Right atrium auricular region (tissue), 2 donors: ENCODE measurements around the gene PLET1. TPM values are rescaled to one million over a fixed set of nuclear protein-coding genes. Genes with fewer than 3 reads are reported as not detected.

ENCODE experiments used
- DNase-seq: peaks from one replicate; pipeline ENCODE4 v3.0.0-alpha.2; 2019; ENCODE audit warnings: low spot score
- H3K27ac ChIP-seq, 2 donors: fragments of 200-600 bp; sonication (generic); 1 replicate in 1 of 2; 2 replicates in 1 of 2; pipeline ENCODE4 v1.5.1; 2016 to 2019
- H3K27me3 ChIP-seq, 2 donors: fragments of 200-600 bp; sonication (generic); one replicate each; pipeline versions ENCODE4 v1.5.1 to v1.6.0; 2017 to 2019
- H3K36me3 ChIP-seq: fragments of 200-600 bp; sonication (generic); one replicate; pipeline ENCODE4 v1.5.1; 2016
- H3K4me1 ChIP-seq, 2 donors: fragments of 200-600 bp; sonication (generic); one replicate each; pipeline versions ENCODE4 v1.5.1 to v1.6.0; 2017 to 2019
- H3K4me3 ChIP-seq, 2 donors: fragments of 200-600 bp; sonication (generic); 1 replicate in 1 of 2; 2 replicates in 1 of 2; pipeline ENCODE4 v1.5.1; 2017 to 2019; ENCODE audit warnings: mild to moderate bottlenecking in 1 of 2, moderate library complexity in 1 of 2
- H3K9me3 ChIP-seq, 2 donors: fragments of 200-600 bp; sonication (generic); one replicate each; pipeline ENCODE4 v1.5.1; 2019
- total RNA-seq, 2 donors: library from RNA; depleted of rRNA; stranded (reverse); fragments of >200 nt; gene quantifications; one replicate each; pipeline ENCODE4 v1.1.0, GENCODE V29; 2016
- TF ChIP-seq, protein P1 (sequence below), 2 donors: fragments of 200-600 bp; sonication (generic); IDR thresholded peaks; one replicate each; pipeline ENCODE4 v1.5.1; 2019; ENCODE audit warnings: antibody characterized with exemption in 2 of 2

PLET1 gene
- total RNA-seq, 2 donors from 2014 or later = not detected

DNA sequence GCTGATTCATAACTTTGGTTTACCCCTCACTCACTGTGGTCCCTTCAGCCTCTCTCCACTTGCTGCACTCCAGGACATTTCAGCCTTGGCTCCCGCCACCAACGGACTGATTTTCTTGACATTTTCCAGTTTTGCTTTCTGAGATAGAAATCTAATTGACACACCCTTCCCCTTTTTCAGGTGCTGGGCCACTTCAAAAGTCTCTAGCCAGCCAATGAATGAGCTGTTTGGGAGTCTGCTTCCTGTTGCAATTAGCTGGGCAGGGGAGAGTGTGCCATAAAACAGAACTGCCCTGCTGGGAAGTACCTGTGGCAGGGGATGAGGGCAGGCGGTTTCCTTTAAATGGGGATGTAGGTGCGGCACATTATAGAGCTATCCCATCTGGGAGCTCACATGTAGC is 21.1 kb upstream of the PLET1 start:
- Histone ChIP-seq H3K9me3 (no peaks in the 10 kb centered on the region), H3K4me3 (no peak overlapping the region), H3K4me1 (peaks cover 0 to 15% of the 10 kb centered on the region in 2 donors), H3K27me3 (no peaks in the 10 kb centered on the region), H3K36me3 (no peaks in the 10 kb centered on the region), H3K27ac (no peak overlapping the region)
- no peak for DNase-seq
- TF ChIP-seq, protein P1, sequence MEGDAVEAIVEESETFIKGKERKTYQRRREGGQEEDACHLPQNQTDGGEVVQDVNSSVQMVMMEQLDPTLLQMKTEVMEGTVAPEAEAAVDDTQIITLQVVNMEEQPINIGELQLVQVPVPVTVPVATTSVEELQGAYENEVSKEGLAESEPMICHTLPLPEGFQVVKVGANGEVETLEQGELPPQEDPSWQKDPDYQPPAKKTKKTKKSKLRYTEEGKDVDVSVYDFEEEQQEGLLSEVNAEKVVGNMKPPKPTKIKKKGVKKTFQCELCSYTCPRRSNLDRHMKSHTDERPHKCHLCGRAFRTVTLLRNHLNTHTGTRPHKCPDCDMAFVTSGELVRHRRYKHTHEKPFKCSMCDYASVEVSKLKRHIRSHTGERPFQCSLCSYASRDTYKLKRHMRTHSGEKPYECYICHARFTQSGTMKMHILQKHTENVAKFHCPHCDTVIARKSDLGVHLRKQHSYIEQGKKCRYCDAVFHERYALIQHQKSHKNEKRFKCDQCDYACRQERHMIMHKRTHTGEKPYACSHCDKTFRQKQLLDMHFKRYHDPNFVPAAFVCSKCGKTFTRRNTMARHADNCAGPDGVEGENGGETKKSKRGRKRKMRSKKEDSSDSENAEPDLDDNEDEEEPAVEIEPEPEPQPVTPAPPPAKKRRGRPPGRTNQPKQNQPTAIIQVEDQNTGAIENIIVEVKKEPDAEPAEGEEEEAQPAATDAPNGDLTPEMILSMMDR (IDR thresholded peaks at IDR 0.05) = no peak

DNA sequence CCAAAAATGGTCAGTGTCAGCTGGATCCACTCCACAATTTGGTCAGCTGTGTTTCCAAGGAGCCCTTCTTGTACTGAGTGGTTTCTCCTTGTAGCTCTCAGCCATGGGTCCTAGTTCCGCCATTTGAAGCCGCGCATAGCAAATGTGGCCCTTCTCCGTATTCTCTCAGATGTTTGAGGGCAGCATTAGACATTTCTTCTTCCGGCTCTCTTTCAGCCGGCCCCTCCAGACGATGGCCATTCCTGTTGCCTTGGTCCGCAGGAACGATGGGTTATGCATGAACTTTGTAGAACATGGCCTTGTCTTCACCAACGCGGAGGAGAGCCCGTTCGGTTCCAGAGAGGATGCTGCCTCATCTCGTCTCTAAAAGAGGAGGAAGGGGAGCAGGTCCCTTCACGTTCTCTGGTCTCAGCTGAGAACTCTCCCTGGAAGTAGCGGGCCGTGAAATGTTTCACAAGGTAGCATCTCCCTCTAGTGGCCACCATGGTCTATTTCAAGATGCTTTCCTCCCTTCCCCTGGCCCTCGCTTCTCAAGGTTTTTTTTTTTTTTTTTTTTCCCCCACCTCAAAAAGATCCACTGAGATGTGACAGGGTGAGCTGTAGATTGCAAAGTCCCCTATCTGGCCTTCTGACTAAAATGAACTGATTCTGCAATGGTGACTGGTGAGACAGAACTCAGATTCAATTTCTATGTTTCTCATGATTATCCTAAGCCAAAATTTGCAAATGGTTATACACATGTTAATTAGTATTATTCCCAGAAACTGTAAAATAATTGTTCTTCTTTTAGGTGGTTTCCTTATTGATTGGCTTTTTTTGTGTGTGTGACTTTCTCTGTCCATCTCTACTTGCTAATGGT is 19.8 kb upstream of the PLET1 start:
- Histone ChIP-seq H3K4me1 (peaks cover 0 to 8% of the 10 kb centered on the region in 2 donors), H3K27me3 (no peaks in the 10 kb centered on the region), H3K36me3 (no peaks in the 10 kb centered on the region), H3K9me3 (no peaks in the 10 kb centered on the region), H3K27ac (peak overlapping the region; percentile 8 to 50), H3K4me3 (peak overlapping the region; percentile 22 to 58)
- DNase-seq = peak; percentile 73
- TF ChIP-seq, protein P1 (IDR thresholded peaks at IDR 0.05) = peak; percentile 64 to 67

DNA sequence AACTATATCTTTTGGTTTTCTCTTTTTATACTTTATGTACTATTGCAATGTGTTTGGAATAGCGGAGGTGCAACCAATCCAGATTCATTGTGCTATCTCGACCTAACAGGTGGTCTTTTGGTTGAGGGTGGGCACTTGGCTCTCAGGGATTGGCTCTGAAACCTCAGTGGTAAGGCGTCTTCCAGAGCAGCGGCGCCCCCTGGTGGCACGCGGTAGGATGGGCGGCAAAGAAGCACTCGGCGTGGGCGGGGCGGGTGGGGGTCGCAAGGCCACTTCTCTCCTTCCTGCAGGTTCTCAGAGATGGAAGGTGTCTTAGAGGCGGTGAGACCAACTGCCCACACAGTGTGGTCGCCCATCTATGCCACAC is 19.2 kb upstream of the PLET1 start:
- Histone ChIP-seq H3K4me1 (peaks cover 0 to 8% of the 10 kb centered on the region in 2 donors), H3K9me3 (no peaks in the 10 kb centered on the region), H3K27ac (peak overlapping the region in 1 of 2 donors; percentile 50), H3K4me3 (peak overlapping the region; percentile 22 to 58), H3K36me3 (no peaks in the 10 kb centered on the region), H3K27me3 (no peaks in the 10 kb centered on the region)
- TF ChIP-seq, protein P1 (IDR thresholded peaks at IDR 0.05) = peak; percentile 80 to 90
- no peak for DNase-seq

DNA sequence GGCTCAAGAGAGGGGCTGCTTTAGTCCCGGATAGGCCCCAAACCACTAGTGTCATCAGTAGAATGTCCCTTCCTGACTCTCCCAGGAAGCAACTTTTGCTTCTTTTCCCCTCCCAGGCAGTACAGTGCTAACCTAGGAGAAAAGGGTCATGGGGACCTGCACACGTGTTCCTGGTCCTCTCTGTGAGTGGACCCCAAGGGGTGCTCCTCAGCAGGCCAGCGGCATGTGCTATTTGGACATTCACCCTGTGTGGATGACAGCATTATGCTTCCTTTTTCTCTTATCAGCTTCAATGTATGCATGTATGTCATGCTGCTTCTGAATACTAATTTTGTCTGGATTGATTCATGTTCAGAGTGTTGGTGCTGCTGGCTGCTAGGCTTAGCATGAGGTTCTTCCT is 18.1 kb upstream of the PLET1 start:
- DNase-seq = no peak
- Histone ChIP-seq H3K27me3 (no peaks in the 10 kb centered on the region), H3K4me3 (no peak overlapping the region), H3K36me3 (no peaks in the 10 kb centered on the region), H3K27ac (no peak overlapping the region), H3K4me1 (peaks cover 0 to 8% of the 10 kb centered on the region in 2 donors), H3K9me3 (no peaks in the 10 kb centered on the region)
- TF ChIP-seq, protein P1 (IDR thresholded peaks at IDR 0.05) = no peak

DNA sequence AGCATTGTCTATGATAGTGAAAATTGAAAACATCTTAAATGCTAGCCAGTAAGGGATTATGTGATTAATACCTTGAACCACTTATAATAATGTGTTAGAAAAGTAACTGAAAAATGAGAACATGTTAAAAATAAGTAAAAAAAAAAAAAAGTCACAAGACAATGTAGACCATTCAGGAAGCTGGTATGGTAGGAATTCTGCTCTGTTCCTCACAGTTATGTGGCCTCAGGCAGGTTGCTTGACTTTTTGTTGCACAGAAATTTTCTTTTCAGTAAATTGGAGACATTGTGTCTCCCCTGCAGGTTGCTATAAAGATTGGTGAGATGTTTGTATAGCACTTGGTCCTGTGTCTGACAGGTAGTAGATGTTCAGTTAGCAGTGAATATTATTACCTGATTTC is 17.3 kb upstream of the PLET1 start:
- no peak for DNase-seq
- H3K4me1 ChIP-seq = peaks cover 0 to 8% of the 10 kb centered on the region in 2 donors
- no peaks in the 10 kb centered on the region for H3K27me3 ChIP-seq
- no peak overlapping the region for H3K27ac ChIP-seq
- H3K9me3 ChIP-seq = no peaks in the 10 kb centered on the region
- TF ChIP-seq, protein P1 (IDR thresholded peaks at IDR 0.05) = no peak
- H3K36me3 ChIP-seq = no peaks in the 10 kb centered on the region
- H3K4me3 ChIP-seq = no peak overlapping the region
